Kidney epithelial cell (primary cell): ENCODE measurements around the gene SRGAP1. TPM values are rescaled to one million over a fixed set of nuclear protein-coding genes. Genes with fewer than 3 reads are reported as not detected.

Experiments
- DNase-seq: peaks from one replicate; pipeline ENCODE4 v3.0.0-alpha.2; 2010; ENCODE audit warnings: low read depth
- H3K27me3 ChIP-seq: 2 replicates; pipeline ENCODE4 v1.6.0; 2011; ENCODE audit warnings: low read length; ENCODE audit not compliant: control insufficient read depth, insufficient read depth
- H3K36me3 ChIP-seq: 2 replicates; pipeline ENCODE4 v1.5.1; 2011; ENCODE audit warnings: low read length; ENCODE audit not compliant: control insufficient read depth, insufficient read depth
- H3K4me3 ChIP-seq: 2 replicates; pipeline ENCODE4 v1.5.1; 2011; ENCODE audit warnings: low read depth, mild to moderate bottlenecking, control low read depth, low read length
- CTCF ChIP-seq: IDR thresholded peaks from 2 replicates; pipeline ENCODE4 v1.5.1; 2011; ENCODE audit warnings: mild to moderate bottlenecking, moderate library complexity, low read length, control low read depth, inconsistent platforms; ENCODE audit not compliant: insufficient read depth, poor library complexity, severe bottlenecking
- total RNA-seq: library from RNA; depleted of rRNA; stranded (reverse); fragments of >200 nt; gene quantifications from 2 replicates; pipeline ENCODE4 v1.2.3, GENCODE V29; 2015

Gene SRGAP1
- total RNA-seq, 1 donor from 2014 or later: 28.9 TPM

GRCh38 chr12:64090047-64090446 is 245.5 kb downstream of the SRGAP1 start:
- Histone ChIP-seq H3K4me3 (no peak overlapping the region), H3K36me3 (peaks cover 2% of the 10 kb centered on the region), H3K27me3 (no peaks in the 10 kb centered on the region)
- TF ChIP-seq CTCF: no peak
- no peak for DNase-seq

GRCh38 chr12:64091186-64091585 is 246.7 kb downstream of the SRGAP1 start:
- Histone ChIP-seq H3K36me3 (peaks cover 1% of the 10 kb centered on the region), H3K4me3 (no peak overlapping the region), H3K27me3 (no peaks in the 10 kb centered on the region)
- DNase-seq: no peak
- no peak for TF ChIP-seq CTCF

- H3K4me3 ChIP-seq: no peak overlapping the region
- no peak for DNase-seq
- H3K36me3 ChIP-seq: peaks cover 1% of the 10 kb centered on the region
- no peak for TF ChIP-seq CTCF
- H3K27me3 ChIP-seq: no peaks in the 10 kb centered on the region
Measured at GRCh38 chr12:64092507-64093196, 248.2 kb downstream of the SRGAP1 start.

- H3K4me3 ChIP-seq: no peak overlapping the region
- no peaks in the 10 kb centered on the region for H3K27me3 ChIP-seq
- no peak for DNase-seq
- no peak for TF ChIP-seq CTCF
- H3K36me3 ChIP-seq: peaks cover 1% of the 10 kb centered on the region
Measured at GRCh38 chr12:64093689-64094088, 249.2 kb downstream of the SRGAP1 start.

GRCh38 chr12:64097366-64098105 is 253.0 kb downstream of the SRGAP1 start:
- DNase-seq: no peak
- H3K4me3 ChIP-seq: no peak overlapping the region
- no peak for TF ChIP-seq CTCF
- H3K36me3 ChIP-seq: peaks cover 1% of the 10 kb centered on the region
- no peaks in the 10 kb centered on the region for H3K27me3 ChIP-seq
